ENCODE results near the gene NFIA. TPM values are rescaled to one million over a fixed set of nuclear protein-coding genes. Genes with fewer than 3 reads are reported as not detected.
"Not testable (repeated sequence)": the region's sequence is repeated elsewhere in the genome, so short reads cannot be mapped to it uniquely, and the experiment has no call there.

NFIA gene
- total RNA-seq, 4 donors from 2014 or later: 27.9 to 79.9 (median 36.7) TPM

- no peak for DNase-seq
- WGBS, 2 donors: 2 to 4% methylated on average over 25 to 33 of the region's 50 CpGs
- H3K36me3 ChIP-seq: no peaks in the 10 kb centered on the region
- H3K4me3 ChIP-seq: peak overlapping the region; percentile 60 to 81 (median 79)
- no peaks in the 10 kb centered on the region for H3K27me3 ChIP-seq
- intact Hi-C loops (cut with DNase I): loop anchor here (10.0 kb wide), 1 partner anchor 398 kb away; no protein-coding TSS in a partner anchor
- H3K27ac ChIP-seq: peak overlapping the region; percentile 80 to 99 (median 86)
- TF ChIP-seq POLR2A (IDR thresholded peaks at IDR 0.05): no peak
- no peak for TF ChIP-seq CTCF (IDR thresholded peaks at IDR 0.05)
- H3K4me1 ChIP-seq: peaks cover 13 to 66% (median 35%) of the 10 kb centered on the region in 3 donors
- H3K9me3 ChIP-seq: no peaks in the 10 kb centered on the region
Measured at GRCh38 chr1:61056573-61057439, 25.6 kb upstream of the NFIA start.

- no peak for TF ChIP-seq POLR2A (IDR thresholded peaks at IDR 0.05)
- TF ChIP-seq CTCF (IDR thresholded peaks at IDR 0.05): no peak
- no peak for DNase-seq
- intact Hi-C loops (cut with DNase I): loop anchor here (10.0 kb wide), 1 partner anchor 396 kb away; no protein-coding TSS in a partner anchor
- Histone ChIP-seq H3K4me3 (no peak overlapping the region), H3K9me3 (no peaks in the 10 kb centered on the region), H3K36me3 (no peaks in the 10 kb centered on the region), H3K4me1 (peaks cover 13 to 47% (median 34%) of the 10 kb centered on the region in 3 donors), H3K27ac (peak overlapping the region in 3 of 4 donors; percentile 17 to 99 (median 87)), H3K27me3 (no peaks in the 10 kb centered on the region)
- WGBS, 2 donors: 67 to 68% methylated on average over 3 of the region's 3 CpGs
Measured at GRCh38 chr1:61058483-61059245, 23.7 kb upstream of the NFIA start.

- H3K27ac ChIP-seq; H3K36me3 ChIP-seq; H3K4me3 ChIP-seq; H3K9me3 ChIP-seq; intact Hi-C loops (cut with DNase I); H3K27me3 ChIP-seq; DNase-seq: not testable (repeated sequence)
- WGBS, 2 donors: 85 to 88% methylated on average over 2 to 3 of the region's 4 CpGs
- H3K4me1 ChIP-seq: peaks cover 6 to 18% (median 9%) of the 10 kb centered on the region in 3 donors
Measured at GRCh38 chr1:61061601-61062000, 20.8 kb upstream of the NFIA start.

DNA sequence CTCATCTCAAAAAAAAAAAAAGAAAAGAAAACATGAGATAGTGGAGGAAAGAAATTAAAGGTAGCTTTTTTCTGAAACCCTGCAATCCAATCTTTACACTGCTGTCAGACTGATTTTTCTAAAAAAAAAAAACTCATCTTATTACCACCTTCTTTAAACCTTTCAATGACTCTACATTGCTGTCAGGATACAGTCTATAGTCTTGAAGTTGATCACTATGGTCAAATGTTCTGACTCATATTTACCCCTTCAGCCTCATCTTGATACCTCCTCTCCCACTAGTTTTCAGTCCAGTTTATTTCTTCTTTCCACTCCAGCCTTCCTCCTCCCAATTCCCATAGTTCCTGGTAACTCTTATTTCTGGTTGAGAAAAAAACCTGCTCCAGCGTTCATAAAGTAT is 17.7 kb upstream of the NFIA start:
- no peak for DNase-seq
- Histone ChIP-seq H3K9me3 (no peaks in the 10 kb centered on the region), H3K4me3 (no peak overlapping the region), H3K27me3 (no peaks in the 10 kb centered on the region), H3K4me1 (no peaks in the 10 kb centered on the region), H3K27ac (no peak overlapping the region), H3K36me3 (no peaks in the 10 kb centered on the region)
- 91 to 94% methylated on average over 1 of the region's 1 CpG for WGBS, 2 donors
- intact Hi-C loops (cut with DNase I): no loop called here
- no peak for TF ChIP-seq CTCF (IDR thresholded peaks at IDR 0.05)
- no peak for TF ChIP-seq POLR2A (IDR thresholded peaks at IDR 0.05)

- 66 to 76% methylated on average over 4 of the region's 4 CpGs for WGBS, 2 donors
Measured at GRCh38 chr1:61067446-61068019, 14.8 kb upstream of the NFIA start.

More at GRCh38 chr1:61067446-61068019, 14.8 kb upstream of the NFIA start:
- no peak overlapping the region for H3K27ac ChIP-seq
- H3K27me3 ChIP-seq: no peaks in the 10 kb centered on the region
- no peak overlapping the region for H3K4me3 ChIP-seq
- DNase-seq: no peak
- no peaks in the 10 kb centered on the region for H3K9me3 ChIP-seq
- H3K4me1 ChIP-seq: no peaks in the 10 kb centered on the region
- no peak for TF ChIP-seq POLR2A (IDR thresholded peaks at IDR 0.05)
- no peaks in the 10 kb centered on the region for H3K36me3 ChIP-seq
- intact Hi-C loops (cut with DNase I): no loop called here

Measured in esophagus squamous epithelium (tissue), 5 donors.